GM21381 (cell line): ENCODE results near the gene EIF4G3.
"Not testable (repeated sequence)": the region's sequence is repeated elsewhere in the genome, so short reads cannot be mapped to it uniquely, and the experiment has no call there.

Experiments used
- ATAC-seq: cut with Tn5 transposase; IDR thresholded peaks from one replicate; pipeline ENCODE4 v1.9.1; 2021; ENCODE audit warnings: mild to moderate bottlenecking, moderate library complexity; ENCODE audit not compliant: unreplicated experiment

Gene EIF4G3

GRCh38 chr1:21156019-21156418 lies 20.7 kb downstream of the EIF4G3 start:
- ATAC-seq, result no peak

DNA sequence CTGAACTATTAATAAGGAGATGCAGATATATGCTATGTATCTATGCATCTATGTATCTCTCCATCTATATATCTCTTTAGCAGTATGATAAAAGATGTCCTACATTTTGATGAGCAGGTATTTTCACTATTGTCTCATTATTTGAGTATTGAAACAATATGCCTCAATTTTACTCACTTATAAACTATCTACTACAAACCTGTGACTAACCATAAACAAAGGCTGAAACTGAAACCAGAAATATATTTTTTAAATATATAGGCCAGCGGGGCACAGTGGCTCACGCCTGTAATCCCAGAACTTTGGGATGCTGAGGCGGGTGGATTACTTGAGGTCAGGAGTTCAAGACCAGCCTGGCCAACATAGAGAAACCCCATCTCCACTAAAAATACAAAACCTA lies 22.0 kb downstream of the EIF4G3 start:
- ATAC-seq, result no peak

- no peak for ATAC-seq
These were observed 23.3 kb downstream of the EIF4G3 start for GRCh38 chr1:21153388-21153787.

DNA sequence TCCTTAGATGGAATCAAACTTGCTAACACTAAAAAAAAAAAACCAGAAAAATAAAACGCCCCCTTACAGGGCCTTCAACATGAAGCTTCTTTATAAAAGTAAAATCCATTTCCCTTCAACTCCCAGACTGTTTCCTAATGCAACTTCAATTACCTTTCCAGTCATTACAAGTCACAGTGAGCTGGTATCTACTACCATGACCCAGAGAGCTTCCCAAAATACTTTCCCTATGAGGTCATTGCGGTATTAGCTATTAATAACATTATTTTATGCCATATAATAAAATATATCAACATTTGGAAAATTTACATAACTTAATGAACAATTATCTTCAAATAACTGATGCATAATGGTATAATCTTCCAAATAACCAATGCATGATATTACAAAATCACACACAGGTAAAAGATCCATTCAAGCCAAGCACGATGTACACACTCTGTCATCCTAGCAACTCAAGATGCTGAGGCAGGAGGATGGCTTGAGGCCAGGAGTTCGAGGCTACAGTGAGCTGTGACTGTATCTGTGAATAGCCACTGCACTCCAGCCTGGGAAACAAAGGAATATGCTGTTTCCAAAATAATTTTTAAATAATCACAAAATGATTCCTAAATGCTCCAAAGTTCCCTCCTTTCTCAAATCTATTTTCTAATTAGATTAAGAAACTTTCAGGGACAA lies 24.1 kb downstream of the EIF4G3 start:
- no peak for ATAC-seq

DNA sequence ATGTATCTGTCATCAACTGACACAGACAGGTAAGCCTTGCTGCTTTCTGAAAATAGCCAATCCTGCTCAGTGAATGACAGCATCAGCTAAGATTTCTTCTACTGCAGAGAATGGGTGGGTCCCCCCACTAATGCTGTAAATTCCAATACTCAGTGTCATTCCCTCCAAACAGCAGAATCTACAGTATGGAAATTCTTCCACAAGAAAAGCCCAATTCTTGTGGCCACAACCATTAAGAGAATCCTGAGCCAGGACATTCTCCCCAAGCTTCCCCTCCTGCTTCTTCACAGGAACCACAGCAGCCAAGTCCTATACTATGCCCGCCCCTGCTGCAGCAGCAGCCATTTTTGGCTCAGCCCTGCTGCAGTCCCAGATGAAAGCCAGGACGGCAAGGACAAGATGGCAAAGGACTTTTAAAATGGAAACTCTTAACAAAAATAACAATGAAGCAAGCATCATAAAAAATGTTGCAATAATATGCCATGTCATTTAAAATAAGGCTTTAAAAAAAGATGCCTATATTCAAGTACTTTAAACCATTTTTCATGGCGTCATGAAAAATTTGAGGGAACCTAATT lies 26.8 kb downstream of the EIF4G3 start:
- no peak for ATAC-seq

GRCh38 chr1:21149430-21149854 lies 27.3 kb downstream of the EIF4G3 start:
- no peak for ATAC-seq

DNA sequence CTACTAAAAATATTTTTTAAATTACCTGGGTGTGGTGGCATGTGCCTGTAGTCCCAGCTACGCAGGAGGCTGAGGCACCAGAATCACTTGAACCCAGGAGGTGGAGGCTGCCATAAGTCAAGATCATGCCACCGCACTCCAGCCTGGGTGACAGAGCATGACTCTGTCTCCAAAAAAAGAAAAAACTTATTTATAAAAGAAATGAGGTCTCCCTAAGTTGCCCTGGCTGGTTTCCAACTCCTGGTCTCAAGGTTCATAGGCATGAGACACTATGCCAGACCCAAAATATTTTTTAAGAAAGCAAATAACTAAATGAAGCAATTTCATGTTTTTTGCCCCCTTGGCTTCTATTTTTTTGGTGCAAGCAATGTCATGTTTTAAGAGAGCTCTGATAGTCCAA lies 32.9 kb downstream of the EIF4G3 start:
- ATAC-seq, result no peak

DNA sequence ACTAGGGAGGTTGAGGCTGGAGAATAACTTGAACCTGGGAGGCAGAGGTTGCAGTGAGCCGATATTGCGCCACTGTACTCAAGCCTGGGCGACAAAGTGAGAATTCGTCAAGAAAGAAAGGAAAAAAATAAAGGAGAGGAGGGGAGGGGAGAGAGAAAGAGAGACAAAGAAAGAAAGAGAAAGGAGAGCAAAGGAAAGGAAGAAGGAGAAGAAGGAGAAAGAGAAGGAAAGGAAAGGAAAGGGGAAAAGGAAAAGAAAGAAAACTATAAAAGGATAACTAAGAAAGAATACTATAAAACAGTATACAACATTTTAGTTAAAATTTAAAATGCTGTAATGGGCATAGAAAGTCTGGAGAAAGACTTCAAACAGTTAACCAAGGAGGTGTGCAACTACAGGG lies 33.6 kb downstream of the EIF4G3 start:
- ATAC-seq, result no peak

- no peak for ATAC-seq
These were observed 35.7 kb downstream of the EIF4G3 start for GRCh38 chr1:21141030-21141429.

DNA sequence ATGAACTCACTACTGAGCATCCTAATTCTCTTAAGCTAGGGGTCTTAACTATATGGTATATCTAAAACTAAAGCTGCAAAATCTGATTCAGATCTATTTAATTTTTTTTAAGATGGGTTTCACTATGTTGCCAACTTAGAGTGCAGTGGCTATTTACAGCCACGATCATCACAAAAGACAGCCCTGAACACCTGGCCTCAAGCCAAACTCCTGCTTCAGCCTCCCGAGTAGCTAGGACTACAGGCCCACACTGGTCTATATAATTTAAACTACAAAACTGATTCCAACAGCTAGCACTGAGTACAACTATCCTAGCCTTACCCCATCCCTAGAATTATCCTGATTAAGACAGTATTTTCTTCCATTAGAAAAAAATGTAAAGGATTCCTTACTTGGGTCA lies 37.1 kb downstream of the EIF4G3 start:
- no peak for ATAC-seq

- ATAC-seq, result not testable (repeated sequence)
These were observed 40.4 kb downstream of the EIF4G3 start for GRCh38 chr1:21136344-21136743.

DNA sequence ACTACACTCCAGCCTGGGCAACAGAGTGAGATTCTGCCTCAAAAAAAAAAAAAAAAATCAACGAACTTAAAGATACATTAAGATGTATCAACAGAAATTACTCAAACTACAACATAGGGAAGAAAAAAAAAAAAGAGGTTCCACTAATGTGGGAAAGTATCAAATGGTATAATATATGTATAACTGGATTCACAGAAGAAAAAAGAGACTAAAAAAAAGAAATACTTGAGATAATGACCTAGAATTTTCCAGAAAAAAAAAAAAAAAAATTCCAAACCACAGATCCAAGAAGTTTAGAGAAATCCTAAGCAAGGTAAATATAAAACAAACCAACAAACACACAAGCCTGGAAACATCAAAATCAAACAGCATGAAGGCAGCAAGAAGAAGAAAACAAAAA lies 45.5 kb downstream of the EIF4G3 start:
- no peak for ATAC-seq

GRCh38 chr1:21129407-21129806 lies 47.3 kb downstream of the EIF4G3 start:
- no peak for ATAC-seq

DNA sequence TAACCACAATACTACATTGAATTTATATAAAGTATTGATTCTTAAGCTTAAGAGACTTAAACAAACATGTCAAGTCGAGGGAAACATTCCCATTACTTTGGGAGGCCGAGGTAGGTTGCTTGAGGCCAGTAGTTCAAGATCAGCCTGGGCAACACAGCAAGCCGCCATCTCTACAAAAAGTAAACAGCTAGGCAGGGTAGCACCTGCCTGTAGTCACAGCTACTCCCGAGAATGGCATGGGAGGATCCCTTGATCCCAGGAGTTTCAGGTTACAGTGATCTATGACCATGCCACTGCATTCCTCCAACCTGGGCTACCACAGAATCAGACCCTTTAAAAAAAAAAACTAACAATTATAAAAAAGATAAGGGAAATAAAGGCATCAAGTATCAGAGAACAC lies 50.4 kb downstream of the EIF4G3 start:
- ATAC-seq, result no peak

GRCh38 chr1:21124846-21125245 lies 51.9 kb downstream of the EIF4G3 start:
- ATAC-seq, result no peak

DNA sequence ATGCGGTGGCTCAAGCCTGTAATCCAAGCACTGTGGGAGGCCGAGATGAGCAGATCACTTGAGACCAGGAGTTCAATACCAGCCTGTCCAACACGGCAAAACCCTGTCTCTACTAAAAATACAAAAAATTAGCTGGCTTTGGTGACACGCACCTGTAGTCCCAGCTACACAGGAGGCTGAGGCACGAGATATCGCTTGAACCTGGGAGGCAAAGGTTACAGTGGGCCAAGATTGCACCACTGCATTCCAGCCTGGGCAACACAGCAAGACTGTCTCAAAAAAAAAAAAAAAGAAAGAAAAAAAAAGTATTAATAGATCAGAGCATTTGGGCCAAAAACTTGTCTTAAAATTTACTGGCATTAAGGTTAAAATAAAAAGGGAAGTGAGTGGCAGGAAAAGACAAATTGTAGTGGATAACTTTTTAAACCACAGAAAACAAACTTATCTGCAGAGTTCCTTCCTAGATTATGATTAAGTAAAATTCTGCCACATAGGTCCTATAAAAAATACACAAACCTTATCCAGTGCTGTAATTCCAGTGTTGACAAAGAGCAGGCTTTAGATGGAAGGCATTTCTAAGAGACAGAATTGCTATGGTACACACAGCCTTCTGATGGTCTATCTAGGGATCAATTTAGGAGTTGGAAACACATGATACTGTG lies 53.3 kb downstream of the EIF4G3 start:
- ATAC-seq, result no peak

- ATAC-seq, result no peak
These were observed 54.8 kb downstream of the EIF4G3 start for GRCh38 chr1:21121764-21122471.

DNA sequence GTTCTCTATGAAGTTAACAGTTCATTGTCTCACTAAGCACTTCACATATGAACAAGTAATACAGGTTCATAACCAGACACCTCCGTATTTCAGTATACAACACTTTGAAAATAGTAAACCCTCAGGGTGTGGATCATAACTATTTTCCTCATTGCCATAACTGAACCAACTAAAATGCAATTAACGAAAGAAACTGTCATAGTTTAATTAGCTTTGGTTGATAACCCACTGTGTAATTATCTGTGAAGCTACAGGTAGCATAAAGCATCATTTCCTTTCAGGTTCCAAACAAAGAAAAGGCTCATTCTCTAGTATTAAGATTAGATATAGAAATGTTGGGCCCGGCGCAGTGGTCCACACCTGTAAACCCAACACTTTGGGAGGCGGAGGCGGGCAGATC lies 58.5 kb downstream of the EIF4G3 start:
- ATAC-seq, result no peak

- ATAC-seq, result no peak
These were observed 59.1 kb downstream of the EIF4G3 start for GRCh38 chr1:21117597-21118001.

- ATAC-seq, result no peak
These were observed 59.5 kb downstream of the EIF4G3 start for GRCh38 chr1:21117159-21117558.

DNA sequence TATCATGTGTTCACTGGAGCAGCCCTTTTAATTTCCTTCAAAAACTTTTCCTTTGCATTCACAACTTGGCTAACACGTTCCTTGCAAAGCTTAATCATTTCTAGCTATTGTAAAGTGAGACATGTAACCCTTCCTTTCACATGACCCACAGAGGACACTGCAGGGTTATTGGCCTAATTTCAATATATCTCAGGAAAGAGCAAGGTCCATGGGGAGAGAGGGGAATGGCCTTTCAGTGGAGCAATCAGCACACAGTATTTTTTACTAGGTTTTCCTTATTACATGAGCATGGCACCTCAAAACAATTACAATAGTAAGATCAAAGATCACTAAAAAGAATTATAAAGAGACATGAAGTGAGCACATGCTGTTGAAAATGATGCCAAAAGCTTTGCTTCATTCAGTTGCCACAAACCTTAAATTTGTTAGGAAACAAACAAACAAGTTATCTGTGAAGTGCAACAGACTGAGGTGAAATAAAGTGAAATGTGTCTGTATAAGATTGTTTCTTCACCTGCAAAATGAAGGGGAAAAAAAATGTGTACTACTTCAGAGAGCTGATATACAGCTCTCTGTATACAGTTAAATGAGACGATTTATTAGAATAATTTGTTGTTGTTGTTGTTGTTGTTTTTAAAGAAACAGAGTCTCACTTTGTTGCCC lies 61.5 kb downstream of the EIF4G3 start:
- no peak for ATAC-seq
